Measurements from ENCODE around the gene RPP14. TPM values are rescaled to one million over a fixed set of nuclear protein-coding genes. Genes with fewer than 3 reads are reported as not detected.

RPP14 gene
- total RNA-seq, 1 donor from 2014 or later = 15.2 TPM

GRCh38 chr3:58340594-58341244, 34.7 kb downstream of the RPP14 start:
- Mint-ChIP-seq H3K9me3 (ENCODE audit: unreplicated experiment) (no peaks in the 10 kb centered on the region), H3K4me3 (ENCODE audit: unreplicated experiment) (no peak overlapping the region), H3K4me1 (ENCODE audit: unreplicated experiment) (no peaks in the 10 kb centered on the region), H3K27me3 (ENCODE audit: unreplicated experiment) (peaks cover 3% of the 10 kb centered on the region), H3K27ac (ENCODE audit: unreplicated experiment) (no peak overlapping the region), H3K36me3 (ENCODE audit: low read depth, unreplicated experiment) (peaks cover 3% of the 10 kb centered on the region)
- TF ChIP-seq CTCF (IDR thresholded peaks at IDR 0.05; ENCODE audit: unreplicated experiment) = no peak
- no peak for DNase-seq (ENCODE audit: low spot score)

- peaks cover 3% of the 10 kb centered on the region for H3K27me3 Mint-ChIP-seq (ENCODE audit: unreplicated experiment)
- DNase-seq (ENCODE audit: low spot score) = no peak
- H3K36me3 Mint-ChIP-seq (ENCODE audit: low read depth, unreplicated experiment) = peaks cover 3% of the 10 kb centered on the region
- TF ChIP-seq CTCF (IDR thresholded peaks at IDR 0.05; ENCODE audit: unreplicated experiment) = no peak
- no peaks in the 10 kb centered on the region for H3K9me3 Mint-ChIP-seq (ENCODE audit: unreplicated experiment)
- no peak overlapping the region for H3K27ac Mint-ChIP-seq (ENCODE audit: unreplicated experiment)
- no peaks in the 10 kb centered on the region for H3K4me1 Mint-ChIP-seq (ENCODE audit: unreplicated experiment)
- no peak overlapping the region for H3K4me3 Mint-ChIP-seq (ENCODE audit: unreplicated experiment)
Measured at GRCh38 chr3:58341376-58341775, 35.3 kb downstream of the RPP14 start.

GRCh38 chr3:58342676-58343075, 36.6 kb downstream of the RPP14 start:
- no peak for TF ChIP-seq CTCF (IDR thresholded peaks at IDR 0.05; ENCODE audit: unreplicated experiment)
- H3K36me3 Mint-ChIP-seq (ENCODE audit: low read depth, unreplicated experiment) = peaks cover 3% of the 10 kb centered on the region
- H3K4me3 Mint-ChIP-seq (ENCODE audit: unreplicated experiment) = no peak overlapping the region
- DNase-seq (ENCODE audit: low spot score) = no peak
- H3K27ac Mint-ChIP-seq (ENCODE audit: unreplicated experiment) = no peak overlapping the region
- H3K4me1 Mint-ChIP-seq (ENCODE audit: unreplicated experiment) = no peaks in the 10 kb centered on the region
- peaks cover 3% of the 10 kb centered on the region for H3K27me3 Mint-ChIP-seq (ENCODE audit: unreplicated experiment)
- H3K9me3 Mint-ChIP-seq (ENCODE audit: unreplicated experiment) = no peaks in the 10 kb centered on the region

GRCh38 chr3:58345457-58345856, 39.4 kb downstream of the RPP14 start:
- Mint-ChIP-seq H3K27ac (ENCODE audit: unreplicated experiment) (no peak overlapping the region), H3K4me3 (ENCODE audit: unreplicated experiment) (no peak overlapping the region), H3K27me3 (ENCODE audit: unreplicated experiment) (no peaks in the 10 kb centered on the region), H3K4me1 (ENCODE audit: unreplicated experiment) (no peaks in the 10 kb centered on the region), H3K36me3 (ENCODE audit: low read depth, unreplicated experiment) (no peaks in the 10 kb centered on the region), H3K9me3 (ENCODE audit: unreplicated experiment) (no peaks in the 10 kb centered on the region)
- TF ChIP-seq CTCF (IDR thresholded peaks at IDR 0.05; ENCODE audit: unreplicated experiment) = no peak
- no peak for DNase-seq (ENCODE audit: low spot score)

GRCh38 chr3:58346368-58346767, 40.3 kb downstream of the RPP14 start:
- Mint-ChIP-seq H3K4me1 (ENCODE audit: unreplicated experiment) (no peaks in the 10 kb centered on the region), H3K36me3 (ENCODE audit: low read depth, unreplicated experiment) (no peaks in the 10 kb centered on the region), H3K27me3 (ENCODE audit: unreplicated experiment) (no peaks in the 10 kb centered on the region), H3K4me3 (ENCODE audit: unreplicated experiment) (no peak overlapping the region), H3K27ac (ENCODE audit: unreplicated experiment) (no peak overlapping the region), H3K9me3 (ENCODE audit: unreplicated experiment) (no peaks in the 10 kb centered on the region)
- DNase-seq (ENCODE audit: low spot score) = no peak
- TF ChIP-seq CTCF (IDR thresholded peaks at IDR 0.05; ENCODE audit: unreplicated experiment) = no peak
